GM18858 (cell line): ENCODE data around the gene EFCC1.
A peak's percentile ranks its signal among the peaks of the same experiment; 100 is the strongest.
"Not testable (repeated sequence)": the region's sequence is repeated elsewhere in the genome, so short reads cannot be mapped to it uniquely, and the experiment has no call there.

ENCODE experiments used
- ATAC-seq: cut with Tn5 transposase; IDR thresholded peaks from one replicate; pipeline ENCODE4 v1.9.1; 2021; ENCODE audit not compliant: unreplicated experiment

The EFCC1 gene

DNA sequence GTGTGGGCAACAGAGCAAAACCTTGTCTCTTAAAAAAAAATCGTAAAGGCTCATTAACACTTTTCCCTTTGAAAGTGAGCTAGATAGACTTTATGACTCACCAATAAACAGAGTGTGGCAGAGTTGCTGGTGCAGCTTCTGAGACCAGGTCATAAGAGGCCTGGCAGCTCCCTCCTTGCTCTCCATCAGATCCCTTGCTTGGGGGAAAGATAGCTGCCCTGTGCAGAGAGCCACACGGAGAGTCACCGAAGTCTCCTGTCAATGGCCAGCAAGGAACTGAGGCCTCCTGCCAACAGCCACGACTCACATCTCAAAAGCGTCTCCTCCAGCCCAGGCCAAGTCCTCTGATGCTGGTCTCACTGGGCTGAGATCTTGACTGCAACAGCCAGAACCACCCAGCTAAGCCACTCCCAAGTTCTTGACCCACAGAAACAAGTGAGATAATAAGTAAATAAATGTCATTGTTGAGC is 50.8 kb downstream of the EFCC1 start:
- no peak for ATAC-seq

DNA sequence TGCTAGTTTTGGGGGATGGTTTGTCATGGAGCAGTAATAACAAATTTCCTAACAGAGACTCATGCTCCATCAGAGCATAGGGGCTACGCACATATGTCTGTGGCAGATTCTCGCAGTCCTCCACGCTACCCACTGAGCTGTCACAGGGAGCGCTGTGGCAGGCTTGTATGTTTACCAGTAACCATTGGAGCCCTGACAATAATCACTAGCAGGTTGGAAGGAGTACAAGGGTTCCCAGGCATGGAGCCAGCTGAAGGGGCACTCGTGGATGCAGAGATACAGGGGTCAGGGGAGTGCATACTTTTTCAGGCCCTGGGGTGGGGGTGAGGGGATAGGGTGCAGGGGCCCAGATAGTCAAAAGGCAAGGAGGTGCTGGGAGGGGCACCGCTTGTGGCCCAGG is 51.6 kb downstream of the EFCC1 start:
- no peak for ATAC-seq

DNA sequence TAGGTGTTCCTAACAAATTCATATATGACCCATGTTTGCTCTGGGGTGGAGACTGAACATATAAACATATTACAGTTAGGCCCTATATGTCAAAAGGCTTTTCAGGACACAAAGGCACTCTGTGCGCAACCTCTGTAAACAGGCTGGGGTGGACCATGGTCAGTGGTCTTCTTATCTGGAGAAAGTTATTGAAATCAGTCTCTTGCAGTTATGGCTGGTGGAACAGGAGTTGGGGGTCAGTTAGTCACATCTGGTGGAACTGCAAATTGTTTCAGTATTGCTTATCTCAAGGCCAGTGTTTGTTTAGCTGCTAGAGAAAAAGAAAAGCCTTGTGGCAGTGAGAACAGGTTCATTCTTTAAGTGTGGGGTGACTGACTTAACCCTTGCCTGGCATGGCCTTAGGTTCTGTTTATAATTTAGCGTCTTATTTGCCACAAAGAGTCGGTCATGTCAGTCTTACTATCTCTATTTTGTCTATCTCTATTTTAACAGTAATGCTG is 53.6 kb downstream of the EFCC1 start:
- no peak for ATAC-seq

GRCh38 chr3:129056451-129057173 is 55.5 kb downstream of the EFCC1 start:
- ATAC-seq, result no peak

DNA sequence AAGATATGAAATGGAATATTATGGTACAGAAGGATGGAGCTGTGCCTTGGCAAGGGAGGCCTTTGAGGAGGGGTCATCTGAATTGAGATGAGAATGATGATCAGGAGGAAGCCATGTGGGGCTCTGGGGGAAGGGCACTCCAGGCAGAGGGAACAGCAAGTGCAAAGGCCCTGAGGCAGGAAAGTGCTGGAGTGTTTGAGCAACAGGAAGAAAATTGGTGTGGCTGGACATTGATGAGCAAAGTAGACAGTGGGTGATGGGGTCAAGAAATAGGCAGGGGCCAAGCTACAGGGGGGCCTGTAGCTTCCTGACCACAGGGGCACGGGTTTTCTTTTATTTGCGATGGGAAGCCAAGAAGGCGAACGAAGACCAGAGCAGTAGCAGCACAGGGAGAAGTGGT is 56.1 kb downstream of the EFCC1 start:
- no peak for ATAC-seq

GRCh38 chr3:129058441-129059200 is 57.5 kb downstream of the EFCC1 start:
- ATAC-seq, result peak; percentile 51

DNA sequence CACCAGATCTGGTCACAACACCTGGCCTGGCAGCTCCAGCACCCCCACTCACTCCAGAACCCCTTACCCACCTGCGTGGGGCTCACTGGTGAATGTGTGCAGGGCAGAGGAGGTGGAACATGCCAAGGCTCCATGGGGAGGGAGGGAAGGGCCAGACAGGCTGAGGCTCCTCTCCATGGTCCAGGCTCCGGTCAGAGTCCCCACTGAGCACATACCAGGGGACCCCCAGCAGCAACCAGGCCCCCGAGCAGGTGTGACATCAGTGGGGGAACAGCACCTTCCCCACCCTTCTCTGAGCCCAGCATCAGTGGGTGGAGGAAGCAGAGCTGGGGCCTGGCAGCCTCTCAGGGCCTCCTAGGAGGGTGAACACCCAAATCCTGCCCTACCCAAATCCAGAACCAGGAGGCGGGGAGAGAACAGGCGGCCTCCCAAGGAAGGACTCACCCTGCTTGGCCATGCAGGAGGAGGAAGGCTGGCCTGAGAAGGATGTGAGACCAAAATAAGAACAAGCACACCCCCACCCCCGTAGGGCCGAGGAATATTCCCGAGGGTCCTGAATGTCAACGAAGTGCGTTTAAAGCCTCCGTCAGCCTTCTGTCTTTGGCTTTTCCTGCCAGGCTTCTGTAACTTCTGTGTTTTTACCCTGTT is 58.3 kb downstream of the EFCC1 start:
- ATAC-seq, result no peak

DNA sequence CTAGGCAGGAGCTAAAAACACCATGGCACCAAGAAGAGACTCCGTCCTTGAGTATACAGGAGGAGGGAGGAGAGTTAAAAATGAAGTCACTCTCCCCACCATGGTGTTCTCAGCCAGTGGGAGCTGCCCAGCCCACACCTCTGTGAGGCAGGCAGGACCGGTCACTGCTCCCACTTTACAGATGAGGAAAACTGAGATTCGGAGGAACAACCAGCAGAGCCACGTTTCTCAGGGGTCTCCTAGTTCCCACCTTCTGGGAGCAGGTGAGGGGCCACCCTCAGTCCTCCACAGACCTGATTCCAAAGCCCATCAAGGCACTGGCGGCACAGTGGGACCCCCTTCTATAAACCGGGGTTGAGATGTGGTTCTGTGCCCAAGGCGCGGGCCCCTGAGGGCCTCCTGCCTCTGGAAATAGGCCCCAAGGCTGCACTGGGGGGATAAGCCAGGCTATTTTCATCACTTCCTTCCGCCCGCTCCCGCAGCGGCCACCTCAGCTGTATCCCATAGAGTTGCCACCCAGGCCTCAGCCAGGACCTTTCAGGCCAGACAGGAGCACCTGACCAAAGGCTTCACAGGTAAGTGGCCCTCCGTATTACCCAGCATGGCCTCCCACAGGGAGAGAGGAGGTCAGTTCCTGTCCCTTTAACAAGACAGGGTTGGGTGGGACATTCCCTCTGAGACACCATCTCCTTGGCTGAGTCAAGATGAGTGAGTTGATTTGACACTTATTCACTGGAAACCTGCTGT is 59.3 kb downstream of the EFCC1 start, which contains the start of gene GP9:
Gene GP9, plus strand, starts transcription at position 504 of the 747 bp plus-strand sequence. CDS start 961 bp downstream, outside the sequence.
- no peak for ATAC-seq

- no peak for ATAC-seq
Observed at GRCh38 chr3:129061023-129061887, 60.2 kb downstream of the EFCC1 start.

DNA sequence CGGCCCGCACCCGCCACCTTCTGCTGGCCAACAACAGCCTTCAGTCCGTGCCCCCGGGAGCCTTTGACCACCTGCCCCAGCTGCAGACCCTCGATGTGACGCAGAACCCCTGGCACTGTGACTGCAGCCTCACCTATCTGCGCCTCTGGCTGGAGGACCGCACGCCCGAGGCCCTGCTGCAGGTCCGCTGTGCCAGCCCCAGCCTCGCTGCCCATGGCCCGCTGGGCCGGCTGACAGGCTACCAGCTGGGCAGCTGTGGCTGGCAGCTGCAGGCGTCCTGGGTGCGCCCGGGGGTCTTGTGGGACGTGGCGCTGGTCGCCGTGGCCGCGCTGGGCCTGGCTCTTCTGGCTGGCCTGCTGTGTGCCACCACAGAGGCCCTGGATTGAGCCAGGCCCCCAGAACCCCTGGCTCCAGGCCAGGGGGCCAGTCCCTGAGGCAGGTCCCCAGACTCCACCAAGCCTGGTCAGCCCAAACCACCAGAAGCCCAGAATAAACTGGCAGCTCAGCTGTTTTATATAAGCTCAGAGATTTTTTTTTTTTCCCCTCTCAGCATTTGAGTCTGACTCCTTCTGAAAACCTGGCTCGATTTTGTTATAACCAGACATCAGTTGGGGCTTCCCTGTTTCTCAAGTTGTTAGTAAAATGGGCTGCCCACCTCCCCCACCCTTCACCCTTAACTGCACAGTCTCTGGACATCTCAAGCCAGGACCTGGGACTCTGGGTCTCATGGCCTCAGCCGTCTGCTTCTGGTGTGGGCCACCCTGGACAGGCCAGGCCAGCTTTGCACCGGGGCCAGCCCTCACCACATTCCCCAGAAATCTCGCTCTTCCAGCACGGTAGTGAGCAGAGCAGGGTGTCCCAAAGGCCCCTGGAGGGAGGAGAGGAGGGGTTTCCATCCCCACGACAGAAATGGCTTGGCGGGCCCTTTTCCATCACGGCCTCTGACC is 61.1 kb downstream of the EFCC1 start:
- ATAC-seq, result no peak

GRCh38 chr3:129063091-129063640 is 62.1 kb downstream of the EFCC1 start:
- ATAC-seq, result no peak

GRCh38 chr3:129063841-129064482 is 62.9 kb downstream of the EFCC1 start:
- no peak for ATAC-seq

- ATAC-seq, result no peak
Observed at GRCh38 chr3:129065016-129065719, 64.1 kb downstream of the EFCC1 start.

- no peak for ATAC-seq
Observed at GRCh38 chr3:129065720-129066073, 64.6 kb downstream of the EFCC1 start.

GRCh38 chr3:129067719-129068118 is 66.6 kb downstream of the EFCC1 start:
- not testable (repeated sequence) for ATAC-seq

- ATAC-seq, result no peak
Observed at GRCh38 chr3:129068291-129068886, 67.3 kb downstream of the EFCC1 start.
